GM18507 (cell line): ENCODE results near the gene TENM4.
"Not testable (repeated sequence)": the region's sequence is repeated elsewhere in the genome, so short reads cannot be mapped to it uniquely, and the experiment has no call there.

Source experiments
- DNase-seq: peaks from one replicate; pipeline ENCODE4 v3.0.0; 2011; ENCODE audit warnings: low read depth; ENCODE audit not compliant: insufficient read length; ENCODE audit errors: extremely low spot score
- FAIRE-seq: peaks from 2 replicates; lab custom pipeline; 2011; peaks lifted over from hg19 to GRCh38; lab: Jason Lieb, UNC

Gene TENM4

DNA sequence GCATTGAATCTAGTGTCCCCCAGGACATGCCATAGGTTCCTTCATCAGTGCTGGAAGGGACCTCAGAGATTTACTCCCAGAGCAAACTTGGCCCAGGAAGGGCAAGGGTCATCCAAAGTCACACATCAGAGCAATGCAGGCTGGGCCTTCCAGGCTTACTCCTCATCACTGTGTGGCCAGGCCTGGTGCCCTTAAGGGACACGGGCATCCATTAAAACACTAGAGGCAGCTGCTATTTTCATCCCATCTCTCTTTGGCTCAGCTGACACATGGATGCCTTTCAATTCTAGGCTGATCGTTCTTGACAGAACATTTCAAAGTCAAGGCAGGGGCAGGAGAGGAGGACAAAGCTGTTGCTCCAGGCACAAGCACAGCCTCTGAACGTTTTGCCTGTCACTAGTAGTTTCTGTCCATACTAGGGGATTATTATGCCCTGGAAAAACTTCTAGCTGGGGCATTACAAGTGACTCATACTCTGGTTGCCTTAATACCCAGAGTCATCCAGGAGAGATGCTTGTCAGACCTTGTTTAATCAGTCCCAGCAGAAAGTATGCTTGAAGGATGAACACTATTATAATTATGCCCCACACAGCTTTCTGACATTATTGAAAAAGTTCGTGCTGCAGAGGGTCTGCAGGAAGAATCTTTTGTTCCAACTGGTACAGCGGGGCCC, 240.3 kb downstream of the TENM4 start:
- FAIRE-seq = no peak

DNA sequence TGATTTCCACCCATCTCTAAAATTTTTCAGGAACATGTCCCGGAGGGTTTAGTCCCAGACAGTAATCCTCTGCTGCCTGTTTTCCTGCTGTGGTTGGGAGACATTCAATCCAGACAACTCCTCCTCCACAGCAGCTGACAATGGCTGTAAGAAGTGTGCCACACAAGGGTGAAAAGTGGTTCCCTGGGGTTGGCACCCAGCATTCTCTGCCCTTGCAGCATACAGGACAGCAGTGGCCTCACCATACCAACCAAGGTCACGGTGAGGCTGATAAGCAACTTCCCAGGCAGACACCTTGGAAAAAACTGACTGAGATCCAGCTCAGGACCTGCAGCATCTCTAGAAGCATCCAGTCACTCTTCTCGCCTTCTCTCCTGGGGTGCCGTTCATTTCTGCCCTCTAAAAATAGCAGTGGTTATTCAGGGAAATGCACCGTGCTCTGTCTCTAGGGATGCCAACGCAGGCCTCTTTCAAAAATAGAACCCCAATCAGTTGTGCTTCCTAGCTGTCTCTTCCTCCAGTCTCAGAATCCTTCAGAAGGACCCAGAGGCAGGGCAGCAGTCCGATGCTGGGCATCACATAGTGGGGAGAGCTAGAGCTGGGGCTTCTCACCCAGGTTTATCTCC, 241.0 kb downstream of the TENM4 start:
- no peak for FAIRE-seq
- DNase-seq = no peak

More for the DNA sequence above, 240.3 kb downstream of the TENM4 start:
- DNase-seq = no peak

DNA sequence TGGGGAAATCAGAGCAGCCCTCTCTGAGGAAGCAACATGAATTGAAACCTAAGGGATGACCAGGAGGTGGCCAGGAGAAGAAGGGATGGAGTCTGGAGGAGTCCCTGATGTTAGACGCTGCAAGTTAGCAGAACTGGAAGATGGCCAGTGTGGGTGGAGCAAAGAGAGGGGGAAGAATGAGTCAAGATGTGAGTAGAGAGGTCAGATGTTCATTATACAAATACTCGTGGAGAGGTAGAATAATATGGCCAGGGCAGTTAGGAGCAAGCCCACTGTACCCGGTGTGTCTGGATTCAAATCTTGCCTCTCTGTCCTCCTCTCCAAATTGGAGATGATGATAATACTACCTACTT, 242.0 kb downstream of the TENM4 start:
- no peak for FAIRE-seq

DNA sequence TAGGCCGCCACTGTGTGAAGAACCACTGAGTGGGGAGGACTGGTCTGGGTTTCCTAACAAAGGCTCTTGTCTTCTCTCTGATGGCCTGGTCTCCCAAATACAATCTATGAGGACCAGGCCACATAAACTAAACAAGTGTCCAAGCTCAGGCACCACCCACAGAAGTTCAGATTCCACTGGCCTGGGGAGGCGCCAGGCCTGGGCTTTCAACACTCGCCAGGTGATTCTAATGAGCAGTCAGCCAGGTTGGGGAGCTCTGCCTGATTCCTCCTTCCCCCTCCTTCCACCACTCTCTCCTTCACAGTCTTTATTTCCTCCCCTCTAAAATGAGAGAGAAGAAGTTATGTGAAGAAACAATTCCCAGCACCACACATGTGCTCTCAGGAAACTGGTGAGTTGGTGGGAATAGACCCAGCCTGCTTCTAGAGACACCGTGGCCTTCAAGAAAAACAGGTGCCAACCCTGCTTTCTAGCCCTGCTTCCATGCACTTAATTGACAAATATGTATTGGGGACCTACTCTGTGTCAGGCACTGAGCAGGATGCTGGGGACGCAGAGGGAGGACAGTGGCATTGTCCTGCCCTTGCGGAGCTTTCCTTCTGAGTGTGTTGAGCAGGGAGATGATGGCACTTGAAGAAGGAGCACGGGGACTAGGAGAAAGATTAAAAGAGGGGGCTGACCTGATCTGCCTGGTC, 242.5 kb downstream of the TENM4 start:
- FAIRE-seq = no peak
- no peak for DNase-seq

More for the DNA sequence above, 242.0 kb downstream of the TENM4 start:
- DNase-seq = no peak

DNA sequence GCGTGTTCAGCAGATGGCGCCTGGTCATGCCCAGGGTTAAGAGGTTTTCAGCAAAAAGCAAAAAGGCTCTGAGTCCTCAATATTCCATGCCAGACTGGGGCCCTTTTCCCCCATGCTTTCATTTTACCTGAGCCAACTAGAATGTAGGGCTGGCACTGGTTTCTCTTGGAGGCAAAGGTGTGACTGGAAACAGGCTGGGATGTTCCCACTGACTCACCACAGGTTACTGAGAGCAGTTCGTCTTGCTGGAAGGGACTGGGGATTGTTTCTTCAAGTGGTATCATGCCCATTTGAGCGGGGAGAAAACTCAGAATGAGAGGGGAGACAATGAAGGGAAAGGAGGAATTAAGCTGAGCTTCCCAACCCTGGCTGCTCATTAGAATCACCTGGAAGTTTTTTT, 243.9 kb downstream of the TENM4 start:
- FAIRE-seq = no peak

DNA sequence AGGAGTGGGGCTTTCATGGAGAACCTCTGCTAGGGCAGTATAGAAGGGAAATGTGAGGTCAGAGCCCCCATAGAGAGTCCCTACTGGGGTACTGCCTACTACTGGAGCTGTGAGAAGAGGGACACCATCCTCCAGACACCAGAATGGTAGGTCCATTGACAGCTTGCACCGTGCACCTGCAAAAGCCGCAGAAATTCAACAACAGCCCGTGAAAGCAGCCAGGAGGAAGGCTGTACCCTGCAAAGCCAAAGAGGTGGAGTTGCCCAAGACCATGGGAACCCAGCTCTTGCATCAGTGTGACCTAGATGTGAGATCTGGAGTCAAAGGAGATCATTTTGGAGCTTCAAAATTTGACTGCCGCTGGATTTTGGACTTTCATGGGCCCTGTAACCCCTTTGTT, 245.6 kb downstream of the TENM4 start:
- FAIRE-seq (no peak), DNase-seq (no peak)

More for the DNA sequence above, 243.9 kb downstream of the TENM4 start:
- DNase-seq = no peak

DNA sequence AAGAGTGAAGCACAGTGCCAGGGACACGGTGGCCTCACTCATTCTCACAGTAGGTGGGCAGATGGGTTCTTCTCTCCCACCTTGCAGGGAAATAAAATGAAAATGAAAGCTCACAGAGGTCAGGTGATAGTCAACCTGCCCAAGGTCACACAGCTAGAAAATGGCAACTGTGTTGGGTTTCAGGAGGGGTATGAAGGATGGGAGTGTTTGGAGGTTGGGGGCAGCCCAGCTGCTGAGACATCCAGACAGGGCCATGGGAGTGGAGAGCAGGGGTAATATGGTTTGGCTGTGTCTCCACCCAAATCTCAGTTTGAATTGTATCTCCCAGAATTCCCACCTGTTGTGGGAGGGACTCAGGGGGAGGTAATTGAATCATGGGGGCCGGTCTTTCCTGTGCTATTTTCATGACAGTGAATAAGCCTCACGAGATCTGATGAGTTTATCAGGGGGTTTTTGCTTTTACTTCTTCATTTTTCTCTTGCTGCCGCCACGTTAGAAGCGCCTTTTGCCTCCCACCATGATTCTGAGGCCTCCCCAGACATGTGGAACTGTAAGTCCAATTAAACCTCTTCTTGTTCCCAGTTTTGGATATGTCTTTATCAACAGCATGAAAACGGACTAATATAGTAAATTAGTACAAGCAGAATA, 247.0 kb downstream of the TENM4 start:
- no peak for FAIRE-seq
- DNase-seq = no peak

DNA sequence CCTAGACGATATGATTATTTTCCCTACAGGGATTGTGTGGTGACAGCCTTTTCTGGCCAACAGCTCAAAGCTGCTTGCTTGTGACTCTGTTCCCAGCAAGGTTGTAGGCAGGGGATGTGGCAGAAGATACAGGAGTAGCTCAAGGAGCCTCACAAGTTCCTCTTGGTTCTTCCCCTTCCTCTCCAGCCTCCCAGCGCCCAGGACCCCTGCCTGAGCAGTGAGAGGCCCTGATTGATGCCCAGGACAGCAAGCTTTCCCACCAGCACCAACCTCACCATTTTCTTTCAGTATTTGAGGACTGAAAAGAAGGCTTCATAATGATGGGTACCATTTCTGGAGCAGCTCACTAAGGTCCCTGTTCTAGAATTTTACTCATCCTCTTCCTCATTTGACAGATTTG, 248.0 kb downstream of the TENM4 start:
- DNase-seq (no peak), FAIRE-seq (no peak)

DNA sequence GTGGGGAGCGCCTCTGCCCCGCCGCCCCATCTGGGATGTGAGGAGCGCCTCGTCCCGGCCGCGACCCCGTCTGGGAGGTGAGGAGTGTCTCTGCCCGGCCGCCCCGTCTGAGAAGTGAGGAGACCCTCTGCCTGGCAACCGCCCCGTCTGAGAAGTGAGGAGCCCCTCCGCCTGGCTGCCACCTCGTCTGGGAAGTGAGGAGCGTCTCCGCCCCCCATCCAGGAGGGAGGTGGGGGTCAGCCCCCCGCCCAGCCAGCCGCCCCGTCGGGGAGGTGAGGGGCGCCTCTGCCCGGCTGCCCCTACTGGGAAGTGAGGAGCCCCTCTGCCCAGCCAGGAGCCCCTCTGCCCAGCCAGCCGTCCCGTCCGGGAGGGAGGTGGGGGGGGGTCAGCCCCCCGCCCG, 249.1 kb downstream of the TENM4 start:
- not testable (repeated sequence) for FAIRE-seq, DNase-seq

DNA sequence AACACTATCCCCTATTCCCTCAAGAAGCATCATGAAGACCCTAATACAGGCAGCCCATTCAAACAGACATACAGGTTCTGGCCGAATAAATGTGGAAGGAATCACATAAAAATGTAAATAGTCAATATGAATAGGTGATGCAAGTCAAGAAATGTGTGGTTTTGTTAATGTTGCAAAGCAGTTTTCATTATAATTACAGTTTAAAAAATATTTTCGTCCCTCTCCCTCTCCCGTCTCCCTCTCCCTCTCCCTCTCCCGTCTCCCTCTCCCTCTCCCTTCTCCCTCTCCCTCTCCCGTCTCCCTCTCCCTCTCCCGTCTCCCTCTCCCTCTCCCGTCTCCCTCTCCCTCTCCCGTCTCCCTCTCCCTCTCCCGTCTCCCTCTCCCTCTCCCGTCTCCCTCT, 250.3 kb downstream of the TENM4 start:
- FAIRE-seq, DNase-seq: not testable (repeated sequence)

DNA sequence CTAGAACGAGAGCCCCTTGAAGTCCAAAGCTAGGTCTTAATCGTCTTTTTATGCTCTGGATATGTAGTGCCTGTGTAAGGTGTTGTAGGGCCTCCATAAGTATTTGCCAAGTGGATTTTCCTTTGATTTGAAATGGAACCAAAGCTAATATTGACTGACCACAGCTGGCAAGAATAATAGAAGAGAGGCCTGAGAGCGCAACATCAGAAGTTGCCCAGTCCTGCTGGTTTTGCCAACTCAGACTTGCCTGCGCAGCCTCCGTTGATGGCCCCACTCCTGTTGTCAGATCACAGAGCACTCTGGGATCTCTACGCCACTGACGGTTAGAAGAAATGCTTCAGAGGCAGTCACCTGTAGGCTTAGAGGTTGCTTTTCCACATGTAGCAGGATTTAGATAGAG, 251.2 kb downstream of the TENM4 start:
- no peak for DNase-seq
- no peak for FAIRE-seq

DNA sequence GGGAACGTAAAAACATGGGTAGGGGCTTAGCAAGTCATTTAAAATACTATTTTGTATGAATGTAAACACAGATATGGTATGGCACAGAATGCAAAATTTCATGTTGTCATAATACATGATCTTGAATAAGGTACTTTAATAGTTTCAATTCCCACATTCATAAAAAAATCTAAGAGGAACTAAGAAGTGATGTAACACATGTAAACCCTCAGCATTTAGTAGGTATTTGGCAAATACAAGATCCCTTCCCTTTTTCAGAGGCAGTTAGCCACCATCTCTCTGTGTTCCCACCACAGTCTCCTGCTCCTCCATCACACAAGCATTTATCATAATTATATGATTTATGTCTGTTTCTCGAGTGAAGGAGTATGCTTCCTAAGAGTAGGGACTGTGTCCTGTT, 251.8 kb downstream of the TENM4 start:
- FAIRE-seq (no peak), DNase-seq (no peak)

DNA sequence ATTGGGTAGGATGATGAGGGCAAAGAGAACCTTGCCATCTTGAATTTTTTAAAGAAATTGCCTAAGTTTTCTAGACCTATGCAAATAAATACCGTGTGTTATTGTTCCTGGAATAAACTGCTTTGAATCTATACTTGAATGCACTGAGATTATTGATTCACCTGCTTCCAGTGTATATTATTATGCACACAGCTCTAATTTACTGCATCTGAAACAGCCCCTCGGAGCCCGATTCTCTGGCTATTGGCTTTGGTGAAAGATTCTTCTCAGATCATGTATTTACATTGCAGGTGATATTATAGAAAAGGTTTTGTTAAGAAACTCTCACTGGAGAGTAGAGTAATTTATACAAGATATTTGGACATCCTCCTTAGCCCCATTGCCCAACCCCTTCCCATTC, 254.2 kb downstream of the TENM4 start:
- FAIRE-seq (no peak), DNase-seq (no peak)

DNA sequence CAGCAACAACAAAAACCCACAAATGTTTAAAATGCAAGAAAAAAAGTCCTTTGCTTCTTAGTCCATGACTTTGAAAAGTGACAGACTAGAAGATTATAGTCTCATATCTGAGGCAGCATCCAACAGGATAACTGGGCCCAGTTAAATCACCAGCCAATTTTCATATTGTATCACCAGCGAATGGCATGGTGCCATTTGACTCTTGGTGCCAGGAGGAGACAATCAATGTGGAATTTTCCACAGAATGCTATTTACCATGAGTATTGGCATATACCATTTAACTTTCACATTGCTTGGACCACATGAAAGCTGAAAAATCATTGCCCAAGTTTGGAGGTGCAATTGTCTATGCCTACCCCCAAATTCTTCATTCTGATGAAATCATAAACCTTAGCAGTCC, 255.5 kb downstream of the TENM4 start:
- DNase-seq (no peak), FAIRE-seq (no peak)

DNA sequence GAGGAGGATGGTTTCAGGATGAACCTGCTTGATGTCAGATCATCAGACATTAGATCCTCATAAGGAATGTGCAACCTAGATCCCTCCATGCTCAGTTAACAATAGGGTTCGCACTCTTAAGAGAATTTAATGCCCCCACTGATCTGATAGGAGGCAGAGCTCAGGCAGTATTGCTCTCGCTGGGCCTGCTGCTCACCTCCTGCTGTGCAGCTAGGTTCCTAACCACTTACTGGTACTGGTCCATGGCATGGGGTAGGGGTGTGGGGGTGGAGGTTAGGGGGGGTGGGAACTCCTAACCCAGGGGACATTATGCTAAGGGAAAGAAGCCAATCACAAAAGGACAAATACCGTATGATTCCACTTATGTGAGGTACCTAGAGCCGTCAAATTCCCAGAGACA, 256.5 kb downstream of the TENM4 start:
- FAIRE-seq (no peak), DNase-seq (no peak)

DNA sequence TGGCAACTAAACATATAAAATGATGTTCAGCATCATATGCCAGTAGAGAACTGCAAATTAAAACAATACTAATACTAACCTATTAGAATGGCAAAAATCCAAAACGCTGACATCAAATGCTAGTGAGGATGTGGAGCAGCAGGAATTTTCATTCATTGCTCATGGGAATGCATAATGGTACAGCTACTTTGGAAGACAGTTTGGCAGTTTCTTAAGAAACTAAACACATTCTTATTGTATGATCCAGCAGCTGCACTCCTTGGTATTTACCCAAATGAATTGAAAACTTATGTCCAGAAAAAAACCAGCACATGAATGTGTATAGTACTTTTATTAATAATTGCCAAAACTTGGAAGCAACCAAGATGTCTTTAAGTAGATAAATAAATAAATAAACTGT, 258.0 kb downstream of the TENM4 start:
- DNase-seq = no peak
- no peak for FAIRE-seq

DNA sequence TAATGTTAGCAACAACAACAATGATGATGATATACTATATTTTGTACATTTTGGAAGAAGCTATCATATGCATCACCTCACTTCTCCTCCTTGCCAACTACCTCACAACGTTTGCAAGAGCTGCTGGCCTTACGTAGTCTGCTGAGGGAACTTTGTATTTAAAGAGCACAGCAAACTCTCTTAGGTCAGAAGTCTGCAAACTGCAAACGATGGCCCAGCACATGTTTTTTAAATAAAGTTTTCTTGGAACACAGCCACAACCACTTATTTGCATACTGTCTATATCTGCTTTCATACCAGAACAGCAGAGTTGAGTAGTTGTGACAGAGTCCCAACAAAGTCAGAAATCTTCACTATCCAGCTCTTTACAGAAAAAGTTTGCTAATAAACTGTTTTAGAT, 261.7 kb downstream of the TENM4 start:
- DNase-seq = no peak
- no peak for FAIRE-seq

DNA sequence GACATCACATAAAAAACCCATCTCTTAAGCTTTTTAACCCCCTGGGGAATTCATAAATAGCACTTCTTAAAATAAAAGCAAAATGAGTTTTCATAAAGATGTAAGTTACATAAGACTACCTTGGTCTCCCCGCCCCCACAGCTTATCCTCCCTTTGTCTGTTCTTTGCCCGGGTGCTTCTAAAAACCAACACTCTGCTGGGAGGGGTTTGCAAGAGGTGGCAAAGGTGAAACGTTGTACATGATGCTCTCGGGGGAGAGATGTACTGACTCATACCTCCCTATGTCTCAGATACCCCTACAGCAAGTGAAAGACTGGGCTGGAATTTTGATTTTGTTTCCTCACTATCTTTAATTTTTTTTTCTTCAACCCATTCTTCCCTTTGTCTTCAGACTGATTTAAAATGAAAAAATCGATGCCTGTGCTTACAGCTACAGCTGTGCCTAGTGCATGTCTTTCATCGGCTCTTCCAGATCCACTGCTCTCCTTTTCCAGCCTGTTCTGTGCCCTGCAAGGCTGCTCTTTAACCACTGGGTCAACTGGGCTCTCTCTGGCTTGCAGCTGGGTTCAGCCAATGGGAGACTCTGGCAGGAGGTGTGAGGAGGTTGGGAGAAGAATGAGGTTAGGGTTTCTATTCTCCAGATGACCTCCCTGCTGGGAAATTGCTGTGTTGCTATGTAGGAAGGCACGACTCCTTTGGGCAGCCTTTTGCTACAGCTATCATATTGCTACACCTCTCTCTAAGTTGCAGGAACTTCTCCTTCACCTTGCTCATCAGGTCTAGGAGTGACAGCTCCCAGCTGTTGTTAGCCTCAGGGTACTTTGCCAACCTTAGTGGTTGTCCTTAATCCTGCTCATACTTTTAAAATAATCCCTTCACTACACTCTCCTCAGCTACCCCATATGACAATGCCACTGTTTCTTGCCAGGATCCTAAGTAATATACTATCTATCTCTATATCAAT, 266.5 kb downstream of the TENM4 start:
- FAIRE-seq (no peak), DNase-seq (no peak)

DNA sequence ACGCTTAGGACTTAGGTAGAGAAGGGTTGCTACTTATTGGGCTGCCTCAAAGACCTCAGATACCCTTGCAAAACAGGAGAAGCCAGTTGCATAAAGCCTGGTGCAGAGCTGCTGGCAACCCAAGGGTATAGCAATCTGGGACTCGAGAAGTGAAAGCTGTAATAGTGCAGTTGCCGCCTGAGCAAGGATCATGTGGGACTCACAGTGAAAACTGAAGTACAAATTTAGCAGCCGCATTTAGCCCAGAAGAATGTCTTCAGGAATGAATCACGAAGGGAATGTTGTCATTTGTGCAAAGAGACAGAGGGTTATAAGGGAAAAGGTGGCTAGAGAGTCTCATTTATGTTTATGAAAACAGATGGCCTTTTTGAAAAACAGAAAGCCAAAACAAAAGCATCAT, 267.2 kb downstream of the TENM4 start:
- DNase-seq = no peak
- no peak for FAIRE-seq
